Measurements from ENCODE around the gene AGBL1.
"Not testable (repeated sequence)": the region's sequence is repeated elsewhere in the genome, so short reads cannot be mapped to it uniquely, and the experiment has no call there.

AGBL1 gene

GRCh38 chr15:86411916-86412315, 332.2 kb downstream of the AGBL1 start:
- no peak for DNase-seq

- DNase-seq, result no peak
Measured at GRCh38 chr15:86413191-86413590, 333.5 kb downstream of the AGBL1 start.

- DNase-seq, result no peak
Measured at GRCh38 chr15:86425746-86426145, 346.1 kb downstream of the AGBL1 start.

GRCh38 chr15:86432861-86433260, 353.2 kb downstream of the AGBL1 start:
- DNase-seq, result no peak

- no peak for DNase-seq
Measured at GRCh38 chr15:86433983-86434382, 354.3 kb downstream of the AGBL1 start.

GRCh38 chr15:86439614-86440013, 359.9 kb downstream of the AGBL1 start:
- no peak for DNase-seq

GRCh38 chr15:86444527-86444926, 364.9 kb downstream of the AGBL1 start:
- DNase-seq, result no peak

- no peak for DNase-seq
Measured at GRCh38 chr15:86445579-86446252, 366.0 kb downstream of the AGBL1 start.

- DNase-seq, result no peak
Measured at GRCh38 chr15:86446253-86446640, 366.6 kb downstream of the AGBL1 start.

- DNase-seq, result not testable (repeated sequence)
Measured at GRCh38 chr15:86465470-86466039, 385.9 kb downstream of the AGBL1 start.

- DNase-seq, result no peak
Measured at GRCh38 chr15:86481720-86482119, 402.0 kb downstream of the AGBL1 start.

GRCh38 chr15:86483936-86484335, 404.3 kb downstream of the AGBL1 start:
- DNase-seq, result no peak

GRCh38 chr15:86488046-86488445, 408.4 kb downstream of the AGBL1 start:
- no peak for DNase-seq

GRCh38 chr15:86489981-86490380, 410.3 kb downstream of the AGBL1 start:
- no peak for DNase-seq

- DNase-seq, result no peak
Measured at GRCh38 chr15:86491118-86491517, 411.4 kb downstream of the AGBL1 start.

GRCh38 chr15:86493884-86494283, 414.2 kb downstream of the AGBL1 start:
- no peak for DNase-seq

GRCh38 chr15:86494475-86494874, 414.8 kb downstream of the AGBL1 start:
- no peak for DNase-seq

GRCh38 chr15:86502301-86502700, 422.6 kb downstream of the AGBL1 start:
- no peak for DNase-seq

GRCh38 chr15:86505951-86506350, 426.3 kb downstream of the AGBL1 start:
- DNase-seq, result no peak

GRCh38 chr15:86506401-86506800, 426.7 kb downstream of the AGBL1 start:
- no peak for DNase-seq

GRCh38 chr15:86515625-86516024, 436.0 kb downstream of the AGBL1 start:
- no peak for DNase-seq

- no peak for DNase-seq
Measured at GRCh38 chr15:86522721-86523120, 443.1 kb downstream of the AGBL1 start.

- no peak for DNase-seq
Measured at GRCh38 chr15:86526938-86527690, 447.4 kb downstream of the AGBL1 start.

GRCh38 chr15:86528094-86528493, 448.4 kb downstream of the AGBL1 start:
- not testable (repeated sequence) for DNase-seq

Data from activated CD4-positive, alpha-beta T cell treated with anti-CD3 and anti-CD28 coated beads, Interleukin-10, Interleukin-2, amounts not matched to agents 100 ng/mL and 50 ng/mL, durations not matched to agents 16 hours and 8 hours (primary cell).